ENCODE measurements around the gene PPDPF. TPM values are rescaled to one million over a fixed set of nuclear protein-coding genes. Genes with fewer than 3 reads are reported as not detected.

Gene PPDPF
- total RNA-seq, 2 donors from 2014 or later, result 602 to 609 TPM

GRCh38 chr20:63564036-63564810 is 43.7 kb downstream of the PPDPF start:
- no peaks in the 10 kb centered on the region for H3K9me3 ChIP-seq
- no peak for DNase-seq (ENCODE audit: low spot score)
- no peaks in the 10 kb centered on the region for H3K4me1 ChIP-seq (replicated peaks)
- 93% methylated on average over 62 of the region's 62 CpGs for WGBS
- H3K4me3 ChIP-seq, result no peak overlapping the region
- H3K27me3 ChIP-seq (replicated peaks; ENCODE audit: insufficient read depth), result no peaks in the 10 kb centered on the region
- TF ChIP-seq, protein P1, sequence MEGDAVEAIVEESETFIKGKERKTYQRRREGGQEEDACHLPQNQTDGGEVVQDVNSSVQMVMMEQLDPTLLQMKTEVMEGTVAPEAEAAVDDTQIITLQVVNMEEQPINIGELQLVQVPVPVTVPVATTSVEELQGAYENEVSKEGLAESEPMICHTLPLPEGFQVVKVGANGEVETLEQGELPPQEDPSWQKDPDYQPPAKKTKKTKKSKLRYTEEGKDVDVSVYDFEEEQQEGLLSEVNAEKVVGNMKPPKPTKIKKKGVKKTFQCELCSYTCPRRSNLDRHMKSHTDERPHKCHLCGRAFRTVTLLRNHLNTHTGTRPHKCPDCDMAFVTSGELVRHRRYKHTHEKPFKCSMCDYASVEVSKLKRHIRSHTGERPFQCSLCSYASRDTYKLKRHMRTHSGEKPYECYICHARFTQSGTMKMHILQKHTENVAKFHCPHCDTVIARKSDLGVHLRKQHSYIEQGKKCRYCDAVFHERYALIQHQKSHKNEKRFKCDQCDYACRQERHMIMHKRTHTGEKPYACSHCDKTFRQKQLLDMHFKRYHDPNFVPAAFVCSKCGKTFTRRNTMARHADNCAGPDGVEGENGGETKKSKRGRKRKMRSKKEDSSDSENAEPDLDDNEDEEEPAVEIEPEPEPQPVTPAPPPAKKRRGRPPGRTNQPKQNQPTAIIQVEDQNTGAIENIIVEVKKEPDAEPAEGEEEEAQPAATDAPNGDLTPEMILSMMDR (IDR thresholded peaks at IDR 0.05), result no peak
- TF ChIP-seq POLR2AphosphoS5 (IDR thresholded peaks at IDR 0.05), result no peak
- no peak for TF ChIP-seq POLR2A (IDR thresholded peaks at IDR 0.05)
- intact Hi-C loops (cut with DNase I), result no loop called here
- H3K27ac ChIP-seq, result no peak overlapping the region
- H3K36me3 ChIP-seq, result peaks cover 4 to 5% of the 10 kb centered on the region in 2 donors

GRCh38 chr20:63565021-63565698 is 44.6 kb downstream of the PPDPF start:
- peaks cover 4 to 5% of the 10 kb centered on the region in 2 donors for H3K36me3 ChIP-seq
- TF ChIP-seq POLR2A (IDR thresholded peaks at IDR 0.05), result no peak
- TF ChIP-seq, protein P1 (IDR thresholded peaks at IDR 0.05), result no peak
- no peak for TF ChIP-seq POLR2AphosphoS5 (IDR thresholded peaks at IDR 0.05)
- no peak for DNase-seq (ENCODE audit: low spot score)
- no peaks in the 10 kb centered on the region for H3K27me3 ChIP-seq (replicated peaks; ENCODE audit: insufficient read depth)
- no peak overlapping the region for H3K27ac ChIP-seq
- 95% methylated on average over 60 of the region's 61 CpGs for WGBS
- intact Hi-C loops (cut with DNase I), result no loop called here
- no peak overlapping the region for H3K4me3 ChIP-seq
- no peaks in the 10 kb centered on the region for H3K9me3 ChIP-seq
- H3K4me1 ChIP-seq (replicated peaks), result no peaks in the 10 kb centered on the region

DNA sequence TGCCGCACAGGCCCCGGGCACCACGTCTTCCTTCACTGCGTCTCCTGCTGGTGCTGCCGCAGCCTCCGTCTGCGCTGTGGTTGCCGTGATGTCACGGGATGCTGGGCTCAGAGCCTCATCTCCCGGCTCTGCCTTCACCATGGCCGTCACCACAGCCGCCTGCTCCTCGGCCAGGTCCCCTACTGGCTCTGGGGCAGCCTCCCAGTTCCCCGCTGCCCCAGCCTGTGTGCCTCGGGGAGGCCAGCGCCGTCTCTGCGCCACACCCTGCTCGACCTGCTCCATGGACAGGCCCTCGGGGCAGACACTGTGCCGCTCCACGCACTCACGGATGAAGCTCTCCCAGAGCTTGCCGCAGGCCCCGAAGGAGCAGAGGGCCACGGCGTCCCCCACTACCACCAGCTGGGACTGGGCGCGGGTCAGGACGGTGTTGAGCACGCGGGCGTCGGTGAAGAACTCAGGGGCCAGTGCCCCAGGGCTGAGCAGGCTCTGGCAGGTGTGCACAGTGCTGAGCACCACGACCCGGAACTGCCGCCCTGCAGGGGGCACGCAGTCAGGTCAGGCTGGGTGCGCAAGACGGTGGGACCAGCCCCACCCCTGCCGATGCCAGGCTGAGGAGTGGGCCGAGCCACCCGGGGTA is 45.3 kb downstream of the PPDPF start:
- no peak overlapping the region for H3K4me3 ChIP-seq
- H3K36me3 ChIP-seq, result peaks cover 0 to 5% of the 10 kb centered on the region in 2 donors
- 88% methylated on average over 42 of the region's 43 CpGs for WGBS

GRCh38 chr20:63566395-63567135 is 46.0 kb downstream of the PPDPF start:
- no peak overlapping the region for H3K27ac ChIP-seq
- 88% methylated on average over 45 of the region's 46 CpGs for WGBS
- DNase-seq (ENCODE audit: low spot score), result no peak
- no peaks in the 10 kb centered on the region for H3K4me1 ChIP-seq (replicated peaks)
- H3K9me3 ChIP-seq, result no peaks in the 10 kb centered on the region
- H3K4me3 ChIP-seq, result no peak overlapping the region
- TF ChIP-seq, protein P1 (IDR thresholded peaks at IDR 0.05), result no peak
- intact Hi-C loops (cut with DNase I), result no loop called here
- H3K27me3 ChIP-seq (replicated peaks; ENCODE audit: insufficient read depth), result no peaks in the 10 kb centered on the region
- peaks cover 0 to 5% of the 10 kb centered on the region in 2 donors for H3K36me3 ChIP-seq

More for the DNA sequence above, 45.3 kb downstream of the PPDPF start:
- DNase-seq (ENCODE audit: low spot score), result no peak
- intact Hi-C loops (cut with DNase I), result no loop called here
- no peaks in the 10 kb centered on the region for H3K27me3 ChIP-seq (replicated peaks; ENCODE audit: insufficient read depth)
- no peak overlapping the region for H3K27ac ChIP-seq
- no peaks in the 10 kb centered on the region for H3K9me3 ChIP-seq
- no peak for TF ChIP-seq POLR2A (IDR thresholded peaks at IDR 0.05)
- no peak for TF ChIP-seq POLR2AphosphoS5 (IDR thresholded peaks at IDR 0.05)
- TF ChIP-seq, protein P1 (IDR thresholded peaks at IDR 0.05), result no peak
- H3K4me1 ChIP-seq (replicated peaks), result no peaks in the 10 kb centered on the region

All from prostate gland (tissue), 2 donors.